Measurements from ENCODE around the gene TMED6.

TMED6 gene

DNA sequence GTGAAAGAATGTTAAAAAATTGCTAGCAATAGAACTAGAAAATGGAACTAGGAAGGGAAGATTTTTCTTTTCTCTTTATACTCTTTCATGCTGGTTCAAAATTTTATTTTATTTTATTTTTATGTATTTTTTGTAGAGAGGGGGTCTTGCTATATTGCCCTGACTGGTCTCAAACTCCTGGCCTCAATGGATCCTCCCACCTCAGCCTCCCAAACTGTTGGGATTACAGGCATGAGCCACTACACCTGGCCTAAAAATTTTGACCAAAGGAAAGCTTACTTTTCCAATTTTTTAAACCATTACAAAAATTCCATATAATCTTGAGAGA lies 44.2 kb upstream of the TMED6 start:
- no peak overlapping the region for H3K27ac ChIP-seq (ENCODE audit: low read depth, low read length)
- H2BK5ac ChIP-seq (ENCODE audit: low read depth, low read length, poor library complexity), result no peak overlapping the region
- H4K8ac ChIP-seq (ENCODE audit: low read depth, low read length), result no peak overlapping the region
- H3K23ac ChIP-seq (ENCODE audit: low read length), result no peak overlapping the region
- H3K9me3 ChIP-seq (ENCODE audit: insufficient read depth, low read depth, low read length), result no peaks in the 10 kb centered on the region
- H4K12ac ChIP-seq (ENCODE audit: low read depth, low read length), result no peak overlapping the region
- H4K91ac ChIP-seq (ENCODE audit: low read depth, low read length), result no peak overlapping the region
- no peak for DNase-seq
- H3K79me2 ChIP-seq (ENCODE audit: control insufficient read depth, insufficient read depth, low read length, poor library complexity), result no peaks in the 10 kb centered on the region
- no peaks in the 10 kb centered on the region for H3K4me1 ChIP-seq (ENCODE audit: control insufficient read depth in 1 of 2, insufficient read depth in 2 of 2, low read length in 2 of 2)
- no peaks in the 10 kb centered on the region for H3K36me3 ChIP-seq (ENCODE audit: control insufficient read depth in 1 of 2, insufficient read depth in 2 of 2, low read length in 2 of 2)
- no peak overlapping the region for H3K9ac ChIP-seq (ENCODE audit: low read length)
- H2BK12ac ChIP-seq (ENCODE audit: low read length), result no peak overlapping the region
- H3K79me1 ChIP-seq (ENCODE audit: low read length), result no peaks in the 10 kb centered on the region
- H3K18ac ChIP-seq (ENCODE audit: low read length), result no peak overlapping the region
- no peak overlapping the region for H2AFZ ChIP-seq (ENCODE audit: insufficient read depth, low read length, poor library complexity)
- no peak overlapping the region for H3K4ac ChIP-seq (ENCODE audit: low read depth, low read length)
- no peak overlapping the region for H3K4me2 ChIP-seq (ENCODE audit: low read length)
- H3K4me3 ChIP-seq (ENCODE audit: low read depth, low read length), result no peak overlapping the region
- H2BK120ac ChIP-seq (ENCODE audit: insufficient read depth, low read length, poor library complexity), result no peak overlapping the region
- no peak overlapping the region for H3K14ac ChIP-seq (ENCODE audit: low read length)
- H3K27me3 ChIP-seq (ENCODE audit: insufficient read depth, low read length), result no peaks in the 10 kb centered on the region
- H2AK5ac ChIP-seq (ENCODE audit: low read length), result no peak overlapping the region

DNA sequence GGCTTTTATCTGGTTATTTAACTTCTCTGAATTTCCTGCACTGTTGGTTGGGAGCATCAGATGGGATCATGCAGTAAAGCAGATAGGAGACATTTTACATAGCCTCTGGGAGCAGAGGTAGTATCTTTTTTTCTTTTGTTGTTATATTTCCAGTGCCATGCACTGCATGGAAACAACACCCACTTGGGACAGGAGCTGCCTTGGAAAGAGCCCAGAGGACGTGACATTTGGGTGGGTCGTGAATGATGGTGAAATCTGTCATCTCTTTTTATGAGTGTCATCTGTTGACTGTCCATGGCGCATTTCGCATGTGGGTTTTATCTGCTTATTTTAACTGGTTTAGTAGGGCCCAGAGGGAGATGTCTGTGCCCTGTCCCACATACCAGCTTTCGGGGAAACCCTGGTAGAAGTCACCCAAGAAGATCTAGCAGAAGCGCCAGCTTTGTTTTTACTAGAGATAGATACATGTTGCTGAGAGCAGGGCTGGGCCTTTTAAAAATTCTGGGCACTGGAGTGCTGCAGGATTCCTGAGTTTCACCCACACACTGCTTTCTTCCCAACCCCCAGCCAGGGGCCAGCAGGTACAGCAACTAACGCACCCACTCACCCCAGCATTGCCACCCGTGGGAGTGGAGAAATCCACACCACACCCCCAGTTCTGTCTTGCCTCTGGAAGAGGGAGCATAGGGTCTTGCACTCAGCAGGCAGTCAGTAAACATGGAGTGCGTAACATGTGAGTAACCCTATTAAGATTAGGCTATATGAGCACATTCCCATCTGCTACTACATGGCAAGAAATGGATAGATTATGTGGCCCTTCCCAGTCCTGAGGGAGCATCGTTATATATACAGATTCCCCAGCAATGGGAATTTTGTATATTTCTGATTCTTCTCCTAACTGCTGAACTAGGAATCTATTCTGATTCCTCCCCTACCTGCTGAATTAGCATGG lies 42.6 kb upstream of the TMED6 start:
- Histone ChIP-seq H4K91ac (ENCODE audit: low read depth, low read length) (no peak overlapping the region), H2BK12ac (ENCODE audit: low read length) (no peak overlapping the region), H3K18ac (ENCODE audit: low read length) (no peak overlapping the region), H2AFZ (ENCODE audit: insufficient read depth, low read length, poor library complexity) (no peak overlapping the region), H3K36me3 (ENCODE audit: control insufficient read depth in 1 of 2, insufficient read depth in 2 of 2, low read length in 2 of 2) (no peaks in the 10 kb centered on the region), H3K27me3 (ENCODE audit: insufficient read depth, low read length) (no peaks in the 10 kb centered on the region), H3K14ac (ENCODE audit: low read length) (no peak overlapping the region), H3K9me3 (ENCODE audit: insufficient read depth, low read depth, low read length) (no peaks in the 10 kb centered on the region), H4K8ac (ENCODE audit: low read depth, low read length) (no peak overlapping the region), H3K23ac (ENCODE audit: low read length) (no peak overlapping the region), H3K79me1 (ENCODE audit: low read length) (no peaks in the 10 kb centered on the region), H3K4me2 (ENCODE audit: low read length) (no peak overlapping the region), H2BK120ac (ENCODE audit: insufficient read depth, low read length, poor library complexity) (no peak overlapping the region), H2AK5ac (ENCODE audit: low read length) (no peak overlapping the region), H4K12ac (ENCODE audit: low read depth, low read length) (no peak overlapping the region), H3K4ac (ENCODE audit: low read depth, low read length) (no peak overlapping the region), H2BK5ac (ENCODE audit: low read depth, low read length, poor library complexity) (no peak overlapping the region), H3K9ac (ENCODE audit: low read length) (no peak overlapping the region), H3K27ac (ENCODE audit: low read depth, low read length) (no peak overlapping the region), H3K4me3 (ENCODE audit: low read depth, low read length) (no peak overlapping the region), H3K79me2 (ENCODE audit: control insufficient read depth, insufficient read depth, low read length, poor library complexity) (no peaks in the 10 kb centered on the region), H3K4me1 (ENCODE audit: control insufficient read depth in 1 of 2, insufficient read depth in 2 of 2, low read length in 2 of 2) (no peaks in the 10 kb centered on the region)
- DNase-seq, result no peak
- no CpG with 5 or more reads among the region's 10 CpGs for WGBS (ENCODE audit: extremely low coverage, insufficient coverage, insufficient read length)

DNA sequence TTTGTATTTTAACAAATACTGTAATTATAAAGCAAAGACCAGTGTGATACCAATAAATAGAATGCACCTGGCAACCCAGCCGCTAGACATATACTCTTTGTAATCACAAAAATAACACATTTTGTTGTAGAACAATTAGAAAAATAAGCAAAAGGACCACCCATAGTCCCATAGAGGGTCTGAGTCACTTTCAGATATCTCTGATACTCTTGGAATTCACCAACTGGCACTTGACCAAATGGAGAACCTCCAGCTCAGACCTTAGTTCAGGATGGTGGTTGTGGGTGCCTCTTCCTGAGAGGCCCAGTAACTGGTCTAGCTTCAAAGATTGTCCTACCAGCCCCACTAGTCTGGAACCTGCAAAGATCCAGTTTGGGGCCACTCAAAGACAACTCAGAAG lies 35.0 kb upstream of the TMED6 start:
- Histone ChIP-seq H3K4me3 (ENCODE audit: low read depth, low read length) (no peak overlapping the region), H4K91ac (ENCODE audit: low read depth, low read length) (no peak overlapping the region), H3K4me2 (ENCODE audit: low read length) (no peak overlapping the region), H3K23ac (ENCODE audit: low read length) (no peak overlapping the region), H2BK12ac (ENCODE audit: low read length) (no peak overlapping the region), H2AK5ac (ENCODE audit: low read length) (no peak overlapping the region), H3K18ac (ENCODE audit: low read length) (no peak overlapping the region), H4K12ac (ENCODE audit: low read depth, low read length) (no peak overlapping the region), H3K14ac (ENCODE audit: low read length) (no peak overlapping the region), H4K8ac (ENCODE audit: low read depth, low read length) (no peak overlapping the region), H3K36me3 (ENCODE audit: control insufficient read depth in 1 of 2, insufficient read depth in 2 of 2, low read length in 2 of 2) (peaks cover 4 to 8% of the 10 kb centered on the region in 2 experiments), H3K9ac (ENCODE audit: low read length) (no peak overlapping the region), H3K79me1 (ENCODE audit: low read length) (peaks cover 3% of the 10 kb centered on the region), H3K4me1 (ENCODE audit: control insufficient read depth in 1 of 2, insufficient read depth in 2 of 2, low read length in 2 of 2) (peaks cover 2 to 4% of the 10 kb centered on the region in 2 experiments), H3K9me3 (ENCODE audit: insufficient read depth, low read depth, low read length) (no peaks in the 10 kb centered on the region), H2BK120ac (ENCODE audit: insufficient read depth, low read length, poor library complexity) (no peak overlapping the region), H3K27ac (ENCODE audit: low read depth, low read length) (no peak overlapping the region), H3K79me2 (ENCODE audit: control insufficient read depth, insufficient read depth, low read length, poor library complexity) (peaks cover 10% of the 10 kb centered on the region), H2AFZ (ENCODE audit: insufficient read depth, low read length, poor library complexity) (no peak overlapping the region), H2BK5ac (ENCODE audit: low read depth, low read length, poor library complexity) (no peak overlapping the region), H3K4ac (ENCODE audit: low read depth, low read length) (no peak overlapping the region), H3K27me3 (ENCODE audit: insufficient read depth, low read length) (no peaks in the 10 kb centered on the region)
- DNase-seq, result no peak
- no CpG with 5 or more reads among the region's 1 CpG for whole genome bisulfite sequencing (ENCODE audit: extremely low coverage, insufficient coverage, insufficient read length)

DNA sequence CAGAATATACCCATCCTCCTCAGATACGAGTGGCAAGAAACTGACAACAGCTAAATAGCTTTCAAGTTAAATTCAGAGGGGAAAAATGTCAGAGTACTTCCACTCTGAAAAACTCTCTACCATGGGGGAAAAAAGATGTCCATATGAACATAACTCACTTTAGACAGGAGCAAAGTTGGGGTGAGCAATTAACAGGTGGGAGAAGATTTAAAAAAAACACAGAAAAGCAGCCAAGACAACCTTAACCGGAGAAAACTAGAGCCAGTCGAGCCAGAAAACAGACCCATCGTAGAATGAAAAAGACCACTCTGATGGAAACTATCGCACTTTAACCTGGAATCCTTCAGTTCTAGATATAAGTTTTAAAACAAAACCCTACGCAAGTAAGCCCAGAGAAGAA lies 33.4 kb upstream of the TMED6 start:
- no peak overlapping the region for H2BK120ac ChIP-seq (ENCODE audit: insufficient read depth, low read length, poor library complexity)
- no CpG with 5 or more reads among the region's 6 CpGs for WGBS (ENCODE audit: extremely low coverage, insufficient coverage, insufficient read length)

More for the DNA sequence above, 33.4 kb upstream of the TMED6 start:
- Histone ChIP-seq H3K79me2 (ENCODE audit: control insufficient read depth, insufficient read depth, low read length, poor library complexity) (peaks cover 10% of the 10 kb centered on the region), H2BK12ac (ENCODE audit: low read length) (no peak overlapping the region), H4K8ac (ENCODE audit: low read depth, low read length) (peak overlapping the region; percentile 76), H3K9ac (ENCODE audit: low read length) (peak overlapping the region; percentile 93), H3K4me1 (ENCODE audit: control insufficient read depth in 1 of 2, insufficient read depth in 2 of 2, low read length in 2 of 2) (peaks cover 2 to 4% of the 10 kb centered on the region in 2 experiments), H3K4ac (ENCODE audit: low read depth, low read length) (peak overlapping the region; percentile 95), H3K27me3 (ENCODE audit: insufficient read depth, low read length) (no peaks in the 10 kb centered on the region), H3K18ac (ENCODE audit: low read length) (no peak overlapping the region), H3K23ac (ENCODE audit: low read length) (no peak overlapping the region), H3K4me2 (ENCODE audit: low read length) (peak overlapping the region; percentile 79), H2AK5ac (ENCODE audit: low read length) (no peak overlapping the region), H2BK5ac (ENCODE audit: low read depth, low read length, poor library complexity) (no peak overlapping the region), H4K91ac (ENCODE audit: low read depth, low read length) (no peak overlapping the region), H3K4me3 (ENCODE audit: low read depth, low read length) (peak overlapping the region; percentile 93), H3K9me3 (ENCODE audit: insufficient read depth, low read depth, low read length) (no peaks in the 10 kb centered on the region), H3K79me1 (ENCODE audit: low read length) (peaks cover 3% of the 10 kb centered on the region), H3K14ac (ENCODE audit: low read length) (peak overlapping the region; percentile 91), H4K12ac (ENCODE audit: low read depth, low read length) (no peak overlapping the region), H3K36me3 (ENCODE audit: control insufficient read depth in 1 of 2, insufficient read depth in 2 of 2, low read length in 2 of 2) (peaks cover 11 to 13% of the 10 kb centered on the region in 2 experiments), H3K27ac (ENCODE audit: low read depth, low read length) (peak overlapping the region; percentile 58), H2AFZ (ENCODE audit: insufficient read depth, low read length, poor library complexity) (no peak overlapping the region)
- no peak for DNase-seq
